ENCODE results near the gene ITPKB.

DNA sequence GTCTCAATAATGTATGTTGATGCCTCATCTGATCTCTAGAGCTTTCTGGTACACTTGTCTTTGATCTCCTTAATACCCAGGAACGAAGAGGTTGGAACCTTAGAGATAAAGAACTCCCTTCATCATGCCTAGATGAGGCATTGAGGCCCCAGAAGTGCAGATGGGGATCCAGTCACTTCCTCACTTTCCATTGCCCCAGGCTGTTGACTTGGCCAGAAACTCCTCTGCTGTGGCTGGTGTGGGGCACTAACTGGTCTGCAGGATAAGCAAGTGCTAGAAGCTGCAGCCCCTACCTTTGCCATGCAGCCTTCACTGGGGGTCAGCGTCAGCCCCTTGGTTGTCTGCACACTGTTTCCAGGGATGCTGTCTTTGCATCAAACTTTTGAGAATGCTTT is 140.6 kb downstream of the ITPKB start:
- TF ChIP-seq CTCF (conservative IDR thresholded peaks at IDR 0.05; ENCODE audit: low read depth in 2 of 2) = no peak
- TF ChIP-seq EZH2 (IDR thresholded peaks at IDR 0.05; ENCODE audit: low read depth, unreplicated experiment) = no peak
- TF ChIP-seq EZH2phosphoT487 (IDR thresholded peaks at IDR 0.05; ENCODE audit: unreplicated experiment) = no peak
- no peak for TF ChIP-seq JUNB (IDR thresholded peaks at IDR 0.05; ENCODE audit: unreplicated experiment)
- TF ChIP-seq, protein P1, sequence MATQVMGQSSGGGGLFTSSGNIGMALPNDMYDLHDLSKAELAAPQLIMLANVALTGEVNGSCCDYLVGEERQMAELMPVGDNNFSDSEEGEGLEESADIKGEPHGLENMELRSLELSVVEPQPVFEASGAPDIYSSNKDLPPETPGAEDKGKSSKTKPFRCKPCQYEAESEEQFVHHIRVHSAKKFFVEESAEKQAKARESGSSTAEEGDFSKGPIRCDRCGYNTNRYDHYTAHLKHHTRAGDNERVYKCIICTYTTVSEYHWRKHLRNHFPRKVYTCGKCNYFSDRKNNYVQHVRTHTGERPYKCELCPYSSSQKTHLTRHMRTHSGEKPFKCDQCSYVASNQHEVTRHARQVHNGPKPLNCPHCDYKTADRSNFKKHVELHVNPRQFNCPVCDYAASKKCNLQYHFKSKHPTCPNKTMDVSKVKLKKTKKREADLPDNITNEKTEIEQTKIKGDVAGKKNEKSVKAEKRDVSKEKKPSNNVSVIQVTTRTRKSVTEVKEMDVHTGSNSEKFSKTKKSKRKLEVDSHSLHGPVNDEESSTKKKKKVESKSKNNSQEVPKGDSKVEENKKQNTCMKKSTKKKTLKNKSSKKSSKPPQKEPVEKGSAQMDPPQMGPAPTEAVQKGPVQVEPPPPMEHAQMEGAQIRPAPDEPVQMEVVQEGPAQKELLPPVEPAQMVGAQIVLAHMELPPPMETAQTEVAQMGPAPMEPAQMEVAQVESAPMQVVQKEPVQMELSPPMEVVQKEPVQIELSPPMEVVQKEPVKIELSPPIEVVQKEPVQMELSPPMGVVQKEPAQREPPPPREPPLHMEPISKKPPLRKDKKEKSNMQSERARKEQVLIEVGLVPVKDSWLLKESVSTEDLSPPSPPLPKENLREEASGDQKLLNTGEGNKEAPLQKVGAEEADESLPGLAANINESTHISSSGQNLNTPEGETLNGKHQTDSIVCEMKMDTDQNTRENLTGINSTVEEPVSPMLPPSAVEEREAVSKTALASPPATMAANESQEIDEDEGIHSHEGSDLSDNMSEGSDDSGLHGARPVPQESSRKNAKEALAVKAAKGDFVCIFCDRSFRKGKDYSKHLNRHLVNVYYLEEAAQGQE (IDR thresholded peaks at IDR 0.05; ENCODE audit: unreplicated experiment) = no peak
- TF ChIP-seq ZNF462 (CRISPR knock-in tag; IDR thresholded peaks at IDR 0.05) = no peak
- no peak for TF ChIP-seq POLR2AphosphoS5 (IDR thresholded peaks at IDR 0.05; ENCODE audit: low read depth)
- no peak for TF ChIP-seq NANOG (IDR thresholded peaks at IDR 0.05; ENCODE audit: borderline replicate concordance)

Data from GM23338 (cell line).